Transverse colon (tissue), 4 donors: ENCODE data around the gene LAMTOR3. TPM values are rescaled to one million over a fixed set of nuclear protein-coding genes. Genes with fewer than 3 reads are reported as not detected.

Experiments used
- DNase-seq: peaks from one replicate; pipeline ENCODE4 v3.0.0-alpha.2; 2019
- H3K27ac ChIP-seq, 4 donors: fragments of 200-600 bp; sonication (generic); 2 replicates each; pipeline ENCODE4 v1.5.1; 2016 to 2018; ENCODE audit warnings: inconsistent platforms in 4 of 4
- H3K27me3 ChIP-seq: fragments of 200-600 bp; sonication (generic); 2 replicates; pipeline ENCODE4 v1.5.1; 2017; ENCODE audit warnings: inconsistent platforms
- H3K36me3 ChIP-seq, 4 donors: fragments of 200-600 bp; sonication (generic); 2 replicates each; pipeline ENCODE4 v1.5.1; 2017 to 2019; ENCODE audit warnings: inconsistent platforms in 4 of 4
- H3K4me1 ChIP-seq, 4 donors: fragments of 200-600 bp; sonication (generic); 2 replicates each; pipeline ENCODE4 v1.5.1; 2017 to 2020; ENCODE audit warnings: inconsistent platforms in 4 of 4
- H3K4me3 ChIP-seq, 4 donors: fragments of 200-600 bp; sonication (generic); 1 replicate in 1 of 4; 2 replicates in 3 of 4; pipeline versions ENCODE4 v1.5.1 to v1.6.1; 2017 to 2019; ENCODE audit warnings: inconsistent platforms in 4 of 4
- H3K9me3 ChIP-seq, 2 donors: fragments of 200-600 bp; sonication (generic); 2 replicates each; pipeline ENCODE4 v1.5.1; 2017 to 2019; ENCODE audit warnings: inconsistent platforms in 2 of 2
- CTCF ChIP-seq, 5 experiments: fragments of 200-600 bp in 3 of 5; fragments of 450-650 bp in 2 of 5; sonication (generic) in 3 of 5; IDR thresholded peaks; 1 replicate in 2 of 5; 2 replicates in 3 of 5; pipeline ENCODE4 v1.5.1; 2016 to 2017; ENCODE audit warnings: antibody characterized with exemption in 5 of 5, inconsistent platforms in 3 of 5, mild to moderate bottlenecking in 2 of 5, moderate library complexity in 1 of 5
- EP300 ChIP-seq: sonication (generic); formaldehyde crosslinking; IDR thresholded peaks from one replicate; pipeline ENCODE4 v1.6.1; 2017; ENCODE audit warnings: antibody characterized with exemption, low read depth
- POLR2A ChIP-seq: fragments of 450-650 bp; IDR thresholded peaks from one replicate; pipeline ENCODE4 v1.6.1; 2016; ENCODE audit warnings: antibody characterized with exemption, mild to moderate bottlenecking, moderate library complexity
- POLR2AphosphoS5 ChIP-seq, 3 donors: sonication (generic); formaldehyde crosslinking; IDR thresholded peaks; one replicate each; pipeline ENCODE4 v1.6.1; 2016; ENCODE audit warnings: antibody characterized with exemption in 3 of 3
- WGBS, 2 donors: methylation state at CpG; one replicate each; pipeline ENCODE4 v1.1.5; 2018; ENCODE audit warnings: low coverage in 1 of 2; 5-methylcytosine and 5-hydroxymethylcytosine counted together
- in situ Hi-C, 4 donors: fragments of 200-750 bp; cut with MboI; loops; one replicate each; pipeline versions ENCODE4 v1.15.0 to v1.15.1; 2017; ENCODE audit warnings: low sequenced_read_pairs in 3 of 4, low pct_ligation_motif_present in 1 of 4, low pct_unique_long_range_greater_than_20kb in 1 of 4
- intact Hi-C: fragments of 100-400 bp; cut with DNase I; formaldehyde crosslinking; loops from one replicate; pipeline ENCODE4 v1.15.1; 2023; ENCODE audit warnings: low total_unique reads
- total RNA-seq, 4 donors: library from RNA; depleted of rRNA; stranded (reverse); fragments of >200 nt; gene quantifications; one replicate each; pipeline ENCODE4 v1.1.0, GENCODE V29; 2016

LAMTOR3 gene
- total RNA-seq, 4 donors from 2014 or later, result 1.00 to 60.3 (median 32.0) TPM

GRCh38 chr4:99879458-99879857, 14.8 kb downstream of the LAMTOR3 start:
- DNase-seq, result no peak
- H3K36me3 ChIP-seq, result peaks cover 0 to 36% (median 17%) of the 10 kb centered on the region in 4 donors
- H3K4me1 ChIP-seq, result no peaks in the 10 kb centered on the region
- no peak overlapping the region for H3K4me3 ChIP-seq
- H3K27ac ChIP-seq, result no peak overlapping the region
- intact Hi-C loops (no loop called here), in situ Hi-C loops (loop anchor here in 2 of 4 donors (25.0 kb wide), 1 partner anchor 317 kb away; the partner anchor contains the start of genes MTTP (in 2 of the 2) and TRMT10A (in 2 of the 2))
- no peaks in the 10 kb centered on the region for H3K27me3 ChIP-seq
- H3K9me3 ChIP-seq, result no peaks in the 10 kb centered on the region
- WGBS, 2 donors, result 87 to 89% methylated on average over 3 of the region's 3 CpGs
- TF ChIP-seq EP300 (no peak), CTCF (IDR thresholded peaks at IDR 0.05) (no peak), POLR2AphosphoS5 (IDR thresholded peaks at IDR 0.05) (no peak), POLR2A (no peak)

GRCh38 chr4:99878604-99879003, 15.6 kb downstream of the LAMTOR3 start:
- H3K36me3 ChIP-seq, result peaks cover 0 to 27% (median 12%) of the 10 kb centered on the region in 4 donors
- no peak overlapping the region for H3K4me3 ChIP-seq
- no peak overlapping the region for H3K27ac ChIP-seq
- DNase-seq, result no peak
- no peaks in the 10 kb centered on the region for H3K4me1 ChIP-seq
- H3K9me3 ChIP-seq, result no peaks in the 10 kb centered on the region
- TF ChIP-seq POLR2A, result no peak
- TF ChIP-seq POLR2AphosphoS5 (IDR thresholded peaks at IDR 0.05), result no peak
- no peak for TF ChIP-seq CTCF (IDR thresholded peaks at IDR 0.05)
- no peak for TF ChIP-seq EP300
- intact Hi-C loops, result no loop called here
- in situ Hi-C loops, result loop anchor here in 2 of 4 donors (25.0 kb wide), 1 partner anchor 316 kb away; the partner anchor contains the start of genes MTTP (in 2 of the 2) and TRMT10A (in 2 of the 2)
- H3K27me3 ChIP-seq, result no peaks in the 10 kb centered on the region

GRCh38 chr4:99876946-99877345, 17.3 kb downstream of the LAMTOR3 start:
- Histone ChIP-seq H3K9me3 (no peaks in the 10 kb centered on the region), H3K27me3 (no peaks in the 10 kb centered on the region), H3K36me3 (peaks cover 0 to 20% (median 9%) of the 10 kb centered on the region in 4 donors), H3K27ac (no peak overlapping the region), H3K4me1 (no peaks in the 10 kb centered on the region), H3K4me3 (no peak overlapping the region)
- no peak for DNase-seq
- 71 to 80% methylated on average over 1 to 3 of the region's 3 CpGs for WGBS, 2 donors
- intact Hi-C loops (no loop called here), in situ Hi-C loops (loop anchor here in 2 of 4 donors (25.0 kb wide), 1 partner anchor 315 kb away; the partner anchor contains the start of genes MTTP (in 2 of the 2) and TRMT10A (in 2 of the 2))
- TF ChIP-seq POLR2A (no peak), CTCF (IDR thresholded peaks at IDR 0.05) (no peak), EP300 (no peak), POLR2AphosphoS5 (IDR thresholded peaks at IDR 0.05) (no peak)

- no peak for DNase-seq
- peaks cover 0 to 2% (median 0%) of the 10 kb centered on the region in 4 donors for H3K36me3 ChIP-seq
- no peak overlapping the region for H3K4me3 ChIP-seq
- no peaks in the 10 kb centered on the region for H3K4me1 ChIP-seq
- in situ Hi-C loops, result loop anchor here in 2 of 4 donors (25.0 kb wide), 1 partner anchor 313 kb away; the partner anchor contains the start of genes MTTP (in 2 of the 2) and TRMT10A (in 2 of the 2)
- peak in 1 of 3 donors; percentile 34 for TF ChIP-seq POLR2AphosphoS5 (IDR thresholded peaks at IDR 0.05)
- no peak for TF ChIP-seq EP300
- TF ChIP-seq CTCF (IDR thresholded peaks at IDR 0.05), result no peak
- TF ChIP-seq POLR2A, result no peak
- no peaks in the 10 kb centered on the region for H3K27me3 ChIP-seq
- no peaks in the 10 kb centered on the region for H3K9me3 ChIP-seq
- H3K27ac ChIP-seq, result peak overlapping the region in 3 of 4 donors; percentile 4 to 36 (median 21)
- intact Hi-C loops, result no loop called here
Measured at GRCh38 chr4:99875071-99875470, 19.2 kb downstream of the LAMTOR3 start.
